ENCODE measurements around the gene CEMIP. TPM values are rescaled to one million over a fixed set of nuclear protein-coding genes. Genes with fewer than 3 reads are reported as not detected.

CEMIP gene
- total and polyA plus RNA-seq, 2 of the 4 experiments (the other 2 are of a cell fraction) = 63.8 to 78.0 TPM

DNA sequence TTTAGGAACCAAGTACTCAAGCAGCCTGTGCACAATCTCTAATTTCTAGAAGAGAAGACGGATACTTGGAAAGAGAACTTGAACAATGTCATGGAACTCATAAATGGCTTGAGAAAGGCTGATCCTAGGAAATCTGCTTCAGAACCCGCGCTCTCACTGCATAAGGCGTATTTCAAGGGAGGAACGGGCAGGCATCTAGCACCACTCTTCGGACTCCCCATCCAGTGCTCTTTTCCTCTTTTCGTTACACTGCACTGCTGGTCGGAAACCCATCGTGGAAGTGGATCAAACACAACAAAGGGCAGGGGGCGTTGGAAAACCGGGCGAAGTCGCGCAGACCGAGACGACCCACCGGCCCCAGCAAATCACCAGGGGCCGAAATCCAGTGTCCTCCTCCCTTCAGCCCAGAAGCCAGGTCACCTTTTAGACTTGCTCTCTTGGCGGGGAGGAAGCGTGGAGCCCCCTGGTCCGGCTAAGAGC, 221.0 kb downstream of the CEMIP start:
- in situ Hi-C loops (cut with MboI; ENCODE audit: low sequenced_read_pairs) (no loop called here), dilution Hi-C loops (cut with HindIII; ENCODE audit: low sequenced_read_pairs, unreplicated experiment) (no loop called here), intact Hi-C loops (cut with micrococcal nuclease) (loop anchor here (2.0 to 5.0 kb wide), 2 partner anchors 97 to 267 kb away; no protein-coding TSS in a partner anchor)
- Histone ChIP-seq H3K14ac (replicated peaks; ENCODE audit: low read depth, low read length) (peak overlapping the region; percentile 92), H3K4me2 (ENCODE audit: low read depth, low read length) (peak overlapping the region; percentile 97), H3K36me3 (ENCODE audit: control insufficient read depth, insufficient read depth, low read length) (peaks cover 14% of the 10 kb centered on the region; the same call in 1 of the 2 replicates), H3K27ac (ENCODE audit: insufficient read depth, low read length) (peak overlapping the region; percentile 86), H3K4me1 (ENCODE audit: control insufficient read depth, insufficient read depth, low read length) (peaks cover 13% of the 10 kb centered on the region), H2AK9ac (replicated peaks; ENCODE audit: low read depth, low read length, poor library complexity) (peak overlapping the region; percentile 97), H2AK5ac (ENCODE audit: low read depth, low read length) (peak overlapping the region; percentile 33), H4K91ac (ENCODE audit: insufficient read depth, low read depth, low read length) (peak overlapping the region; percentile 83), H3K4ac (ENCODE audit: low read depth, low read length) (peak overlapping the region; percentile 87), H4K8ac (ENCODE audit: low read depth in 2 of 2, low read length in 2 of 2) (peak overlapping the region; percentile 41 to 90), H3K9ac (ENCODE audit: low read depth, low read length) (peak overlapping the region; percentile 85), H3K27me3 (ENCODE audit: control insufficient read depth, insufficient read depth, low read length) (no peaks in the 10 kb centered on the region), H2BK5ac (ENCODE audit: low read depth, low read length, poor library complexity, severe bottlenecking) (peak overlapping the region; percentile 91), H4K5ac (ENCODE audit: low read depth, low read length) (peak overlapping the region; percentile 95), H3K4me3 (ENCODE audit: insufficient read depth, low read depth, low read length) (peak overlapping the region; percentile 89), H2BK15ac (ENCODE audit: low read depth, low read length) (peak overlapping the region; percentile 1; the same call in 2 of the 3 replicates), H3K18ac (ENCODE audit: low read depth, low read length) (peak overlapping the region; percentile 82), H2BK120ac (ENCODE audit: low read depth, low read length) (peak overlapping the region; percentile 55), H2BK20ac (ENCODE audit: low read depth, low read length) (no peak overlapping the region), H3K9me1 (ENCODE audit: insufficient read depth, low read length) (peaks cover 3% of the 10 kb centered on the region; the same call in 1 of the 2 replicates), H3K56ac (ENCODE audit: extremely low read depth, insufficient read depth, low read length) (peak overlapping the region; percentile 77), H3K9me3 (ENCODE audit: control insufficient read depth, insufficient read depth, low read length) (no peaks in the 10 kb centered on the region), H2AFZ (replicated peaks; ENCODE audit: low read length, poor library complexity) (peak overlapping the region; percentile 96), H3K79me1 (ENCODE audit: low read depth in 1 of 2, low read length in 2 of 2) (peaks cover 23 to 34% of the 10 kb centered on the region in 2 experiments), H3K23ac (ENCODE audit: low read depth, low read length) (peak overlapping the region; percentile 95), H4K20me1 (ENCODE audit: insufficient read depth, low read length) (peaks cover 31% of the 10 kb centered on the region)
- ChIA-PET POLR2A (ENCODE audit: unreplicated experiment) (interaction anchor here (0.6 to 1.4 kb wide), 5 partner anchors 9 to 412 kb away, joined by 3 to 12 read pairs (median 3); no protein-coding TSS in a partner anchor), CTCF (no interaction called here)
- ATAC-seq (ENCODE audit: low read depth) (peak; percentile 0; the same call in 1 of the 2 replicates), DNase-seq (no peak)
- 0% methylated on average over 10 of the region's 21 CpGs; no CpG with 5 or more reads in 1 of the 2 experiments for WGBS, 2 experiments (ENCODE audit: extremely low coverage in 2 of 2, insufficient read length in 1 of 2)
- no TSS peak for BruUV-seq (replicated peaks)
- TF ChIP-seq CHD1 (IDR thresholded peaks at IDR 0.05; ENCODE audit: low read depth, low read length) = no peak
- TF ChIP-seq RCOR1 (IDR thresholded peaks at IDR 0.05; ENCODE audit: insufficient replicate concordance, low read length) = no peak
- no peak for TF ChIP-seq FOS (IDR thresholded peaks at IDR 0.05; ENCODE audit: low read depth, low read length)
- no peak for TF ChIP-seq CEBPB (IDR thresholded peaks at IDR 0.05; ENCODE audit: low read depth, low read length)
- no peak for TF ChIP-seq MAZ (IDR thresholded peaks at IDR 0.05; ENCODE audit: borderline replicate concordance, low read depth, low read length)

All from IMR-90 (cell line).